GM12874 (cell line): ENCODE results near the gene DIAPH3.

ENCODE experiments used
- CTCF ChIP-seq: IDR thresholded peaks from 2 replicates; pipeline ENCODE4 v1.5.1; 2011; ENCODE audit warnings: low read depth, mild to moderate bottlenecking, control low read depth, low read length, moderate library complexity; ENCODE audit not compliant: insufficient read depth

The DIAPH3 gene

GRCh38 chr13:59975807-59976435 lies 187.8 kb downstream of the DIAPH3 start:
- TF ChIP-seq CTCF = no peak

- TF ChIP-seq CTCF = no peak
Observed at GRCh38 chr13:59970847-59971246, 192.9 kb downstream of the DIAPH3 start.

- no peak for TF ChIP-seq CTCF
Observed at GRCh38 chr13:59963827-59964226, 199.9 kb downstream of the DIAPH3 start.

- no peak for TF ChIP-seq CTCF
Observed at GRCh38 chr13:59963383-59963782, 200.3 kb downstream of the DIAPH3 start.

- TF ChIP-seq CTCF = no peak
Observed at GRCh38 chr13:59962343-59962742, 201.4 kb downstream of the DIAPH3 start.

- no peak for TF ChIP-seq CTCF
Observed at GRCh38 chr13:59960683-59961082, 203.0 kb downstream of the DIAPH3 start.

- no peak for TF ChIP-seq CTCF
Observed at GRCh38 chr13:59957438-59957837, 206.3 kb downstream of the DIAPH3 start.
